ENCODE results near the gene ABLIM3.

Gene ABLIM3

DNA sequence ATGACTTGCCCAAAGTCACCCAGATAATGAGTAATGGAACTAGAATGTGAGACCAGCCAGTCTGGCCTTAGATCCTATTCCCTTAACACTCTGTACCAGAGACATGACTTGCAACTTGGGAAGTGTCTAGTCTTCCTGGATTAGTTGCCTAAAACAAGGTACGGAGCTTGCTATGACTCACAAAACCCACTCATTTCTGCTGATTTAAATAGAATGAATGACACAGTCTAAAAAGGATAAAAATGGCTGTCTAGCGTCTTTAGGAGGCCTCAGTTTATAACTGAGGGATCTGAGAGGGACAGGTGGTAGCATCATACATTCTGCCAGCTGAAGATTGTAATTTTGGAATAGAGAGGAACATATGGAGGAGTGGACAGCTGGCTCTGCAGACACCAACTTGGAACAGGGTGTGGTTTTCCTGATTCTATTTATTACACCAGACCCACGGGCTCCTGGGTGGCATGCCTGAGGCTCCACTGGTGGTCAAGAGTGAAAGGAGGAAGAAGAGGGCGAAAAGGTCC, 62.7 kb downstream of the ABLIM3 start:
- DNase-seq (ENCODE audit: low read depth) = no peak
- no peak overlapping the region for H3K4me3 ChIP-seq (ENCODE audit: control insufficient read depth, low read depth, low read length)
- TF ChIP-seq, protein P1, sequence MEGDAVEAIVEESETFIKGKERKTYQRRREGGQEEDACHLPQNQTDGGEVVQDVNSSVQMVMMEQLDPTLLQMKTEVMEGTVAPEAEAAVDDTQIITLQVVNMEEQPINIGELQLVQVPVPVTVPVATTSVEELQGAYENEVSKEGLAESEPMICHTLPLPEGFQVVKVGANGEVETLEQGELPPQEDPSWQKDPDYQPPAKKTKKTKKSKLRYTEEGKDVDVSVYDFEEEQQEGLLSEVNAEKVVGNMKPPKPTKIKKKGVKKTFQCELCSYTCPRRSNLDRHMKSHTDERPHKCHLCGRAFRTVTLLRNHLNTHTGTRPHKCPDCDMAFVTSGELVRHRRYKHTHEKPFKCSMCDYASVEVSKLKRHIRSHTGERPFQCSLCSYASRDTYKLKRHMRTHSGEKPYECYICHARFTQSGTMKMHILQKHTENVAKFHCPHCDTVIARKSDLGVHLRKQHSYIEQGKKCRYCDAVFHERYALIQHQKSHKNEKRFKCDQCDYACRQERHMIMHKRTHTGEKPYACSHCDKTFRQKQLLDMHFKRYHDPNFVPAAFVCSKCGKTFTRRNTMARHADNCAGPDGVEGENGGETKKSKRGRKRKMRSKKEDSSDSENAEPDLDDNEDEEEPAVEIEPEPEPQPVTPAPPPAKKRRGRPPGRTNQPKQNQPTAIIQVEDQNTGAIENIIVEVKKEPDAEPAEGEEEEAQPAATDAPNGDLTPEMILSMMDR (IDR thresholded peaks at IDR 0.05; ENCODE audit: control insufficient read depth, insufficient read depth, low read depth, low read length, missing control alignments) = no peak

DNA sequence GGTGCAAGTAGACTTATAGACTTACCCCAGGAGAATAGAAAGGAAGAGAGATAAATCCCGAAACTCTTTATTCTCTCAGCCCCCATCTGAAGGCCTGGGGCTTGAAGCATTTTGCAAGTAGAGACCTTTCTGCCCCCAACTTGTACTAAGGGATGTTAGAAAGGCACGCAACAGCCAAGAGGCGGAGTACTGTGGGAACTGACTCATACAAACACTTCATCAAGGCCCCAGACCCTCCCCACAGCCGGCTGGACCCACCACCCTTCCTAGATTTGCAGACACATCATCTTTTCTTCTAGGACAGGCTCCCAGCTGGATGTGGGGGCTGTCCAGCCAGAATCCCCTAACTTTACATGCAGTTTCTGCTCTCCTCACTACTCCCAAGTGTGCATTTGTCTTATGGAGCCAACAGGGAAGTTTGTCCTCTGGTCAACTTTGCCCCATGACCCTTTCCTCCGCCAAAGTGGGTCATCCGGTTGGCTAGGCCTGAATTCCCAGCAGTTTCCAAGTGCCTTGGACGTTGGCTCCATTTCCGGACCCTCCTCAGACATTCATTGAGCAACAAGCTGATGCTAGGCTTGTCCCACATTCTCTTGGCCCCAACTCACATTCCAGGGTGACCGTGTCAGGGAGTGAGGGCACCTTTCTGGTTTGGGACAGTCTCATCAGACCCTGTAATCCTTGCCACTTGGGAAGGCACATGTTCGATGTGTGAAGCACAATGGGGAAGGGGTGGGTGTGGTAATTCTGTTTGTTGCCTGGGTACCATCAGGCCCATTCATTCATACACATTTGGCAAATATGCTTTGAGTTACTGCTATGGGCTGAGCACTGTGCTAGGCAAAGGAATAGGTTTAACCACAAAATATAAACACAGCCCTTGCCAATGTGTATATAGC, 64.6 kb downstream of the ABLIM3 start:
- DNase-seq (ENCODE audit: low read depth) = peak; percentile 20
- H3K4me3 ChIP-seq (ENCODE audit: control insufficient read depth, low read depth, low read length) = no peak overlapping the region
- TF ChIP-seq, protein P1 (IDR thresholded peaks at IDR 0.05; ENCODE audit: control insufficient read depth, insufficient read depth, low read depth, low read length, missing control alignments) = no peak

DNA sequence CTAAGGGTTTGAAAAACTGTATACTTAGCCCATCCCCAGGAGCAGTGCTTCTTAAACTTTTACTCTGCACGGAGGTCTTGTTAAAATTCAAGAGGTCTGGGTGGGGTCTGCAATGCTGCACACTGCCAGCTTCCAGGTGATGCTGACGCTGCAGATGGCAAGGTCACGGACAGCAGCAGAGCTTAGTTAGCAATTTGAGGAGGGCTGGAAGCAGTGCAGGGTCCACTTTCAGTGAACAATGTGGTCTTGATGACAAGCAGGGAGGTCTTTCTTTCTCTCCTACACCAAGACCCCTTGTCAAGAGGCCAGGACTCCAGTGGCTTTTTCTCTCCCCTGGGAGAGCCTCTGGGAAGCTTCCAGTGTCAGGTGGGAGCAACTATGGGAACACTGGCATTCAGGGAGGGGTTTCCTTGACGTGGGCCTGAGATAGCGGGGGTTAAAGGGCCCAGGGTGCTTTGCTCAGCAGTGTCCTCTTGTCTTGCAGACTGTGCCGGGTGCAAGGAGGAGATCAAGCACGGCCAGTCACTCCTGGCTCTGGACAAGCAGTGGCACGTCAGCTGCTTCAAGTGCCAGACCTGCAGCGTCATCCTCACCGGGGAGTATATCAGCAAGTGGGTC, 65.3 kb downstream of the ABLIM3 start:
- DNase-seq (ENCODE audit: low read depth) = no peak
- TF ChIP-seq, protein P1 (IDR thresholded peaks at IDR 0.05; ENCODE audit: control insufficient read depth, insufficient read depth, low read depth, low read length, missing control alignments) = no peak
- no peak overlapping the region for H3K4me3 ChIP-seq (ENCODE audit: control insufficient read depth, low read depth, low read length)

DNA sequence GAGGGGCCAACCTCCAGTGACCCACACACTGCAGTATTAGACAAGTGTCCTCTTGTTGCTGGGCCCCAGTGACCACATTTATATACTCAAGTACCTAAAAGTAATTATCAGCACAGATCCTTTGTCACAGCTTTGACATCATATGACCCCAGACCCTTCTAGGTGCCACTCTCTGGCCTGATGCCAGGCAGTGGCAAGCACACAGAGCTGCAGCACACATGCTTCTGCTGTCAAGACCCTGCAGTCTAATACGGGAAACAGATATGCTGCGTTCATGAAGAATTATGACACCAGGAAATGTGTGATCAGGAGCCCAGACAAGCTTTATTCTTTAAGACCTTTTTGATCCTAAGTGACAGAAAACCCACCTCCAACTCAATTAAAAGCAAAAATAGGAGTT, 66.5 kb downstream of the ABLIM3 start:
- no peak overlapping the region for H3K4me3 ChIP-seq (ENCODE audit: control insufficient read depth, low read depth, low read length)
- TF ChIP-seq, protein P1 (IDR thresholded peaks at IDR 0.05; ENCODE audit: control insufficient read depth, insufficient read depth, low read depth, low read length, missing control alignments) = no peak
- no peak for DNase-seq (ENCODE audit: low read depth)

- no peak for DNase-seq (ENCODE audit: low read depth)
Measured at GRCh38 chr5:149210225-149210624, 68.9 kb downstream of the ABLIM3 start.

GRCh38 chr5:149210968-149211490, 69.7 kb downstream of the ABLIM3 start:
- TF ChIP-seq, protein P1 (IDR thresholded peaks at IDR 0.05; ENCODE audit: control insufficient read depth, insufficient read depth, low read depth, low read length, missing control alignments) = no peak
- DNase-seq (ENCODE audit: low read depth) = no peak
- H3K4me3 ChIP-seq (ENCODE audit: control insufficient read depth, low read depth, low read length) = no peak overlapping the region

More at GRCh38 chr5:149210225-149210624, 68.9 kb downstream of the ABLIM3 start:
- TF ChIP-seq, protein P1 (IDR thresholded peaks at IDR 0.05; ENCODE audit: control insufficient read depth, insufficient read depth, low read depth, low read length, missing control alignments) = no peak
- H3K4me3 ChIP-seq (ENCODE audit: control insufficient read depth, low read depth, low read length) = no peak overlapping the region

Measured in AG09309 (cell line).